NCI-H82 (cell line): Measurements from ENCODE around the gene ABCG1.
A peak's percentile ranks its signal among the peaks of the same experiment; 100 is the strongest.

Source experiments
- DNase-seq: peaks from one replicate; lab custom pipeline; 2025; lab: John Stamatoyannopoulos, UW

Gene ABCG1

GRCh38 chr21:42232176-42232825 lies 13.4 kb downstream of the ABCG1 start:
- DNase-seq, result no peak

DNA sequence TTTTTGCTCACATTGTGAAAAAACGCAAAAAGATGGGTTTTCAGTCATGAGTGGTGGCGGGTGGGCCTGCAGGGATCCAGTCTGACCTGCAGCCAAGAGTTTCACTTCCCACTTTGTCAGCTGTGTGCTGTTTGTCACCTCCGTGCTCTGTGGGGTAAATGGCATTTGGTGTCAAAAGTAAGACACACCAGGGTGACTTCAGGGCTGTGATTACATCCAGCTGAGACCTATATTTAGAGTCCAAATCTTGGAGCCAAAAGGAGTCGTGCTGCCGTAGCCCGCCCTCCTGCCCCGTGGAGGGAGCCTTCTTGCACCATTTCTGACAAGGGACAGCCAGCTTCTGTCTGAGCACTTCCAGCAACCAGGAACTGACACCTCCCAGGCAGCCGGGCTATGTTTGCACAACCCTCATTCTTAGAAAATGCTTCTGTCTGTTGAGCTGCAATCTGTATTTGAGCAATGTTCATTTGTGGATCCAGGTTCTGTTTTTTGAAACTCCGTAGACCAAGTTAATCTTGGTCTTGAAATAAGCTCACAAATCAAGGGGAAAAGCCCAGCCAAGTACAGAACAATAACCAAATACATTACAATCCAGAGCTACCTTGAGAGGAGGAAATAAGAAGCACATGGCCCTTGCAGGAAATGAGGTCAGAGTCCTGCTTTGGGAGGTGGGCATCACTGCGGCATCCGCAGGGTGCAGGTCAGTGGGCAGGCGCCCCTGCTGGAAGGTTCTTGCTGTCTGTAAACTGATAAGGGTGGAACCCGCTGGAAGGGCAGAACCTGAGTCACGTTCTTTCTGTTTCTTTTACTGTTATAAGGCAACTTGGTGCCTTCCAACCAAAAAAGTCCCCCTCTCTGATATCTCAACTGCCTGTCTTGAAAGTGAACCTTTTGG lies 14.4 kb downstream of the ABCG1 start:
- DNase-seq, result no peak

DNA sequence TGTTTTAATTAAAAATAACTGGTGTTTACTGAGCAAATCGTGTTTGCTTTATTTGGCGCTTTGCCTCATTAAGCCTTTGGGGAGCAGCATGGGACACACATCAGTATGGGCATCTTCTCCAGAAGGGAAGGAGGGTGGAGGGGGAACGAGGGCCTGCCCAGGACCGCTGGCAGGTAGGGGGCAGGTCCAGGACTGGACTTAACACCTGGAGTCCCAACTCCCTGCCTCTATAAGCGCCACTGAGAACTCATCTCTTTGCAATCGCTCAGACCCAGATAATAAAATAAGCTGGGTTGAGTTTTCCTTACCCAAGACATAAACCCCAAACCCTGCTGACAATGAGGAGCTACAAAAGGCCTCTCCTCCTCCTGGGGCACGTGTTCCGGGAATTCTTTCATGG lies 15.1 kb downstream of the ABCG1 start:
- no peak for DNase-seq

DNA sequence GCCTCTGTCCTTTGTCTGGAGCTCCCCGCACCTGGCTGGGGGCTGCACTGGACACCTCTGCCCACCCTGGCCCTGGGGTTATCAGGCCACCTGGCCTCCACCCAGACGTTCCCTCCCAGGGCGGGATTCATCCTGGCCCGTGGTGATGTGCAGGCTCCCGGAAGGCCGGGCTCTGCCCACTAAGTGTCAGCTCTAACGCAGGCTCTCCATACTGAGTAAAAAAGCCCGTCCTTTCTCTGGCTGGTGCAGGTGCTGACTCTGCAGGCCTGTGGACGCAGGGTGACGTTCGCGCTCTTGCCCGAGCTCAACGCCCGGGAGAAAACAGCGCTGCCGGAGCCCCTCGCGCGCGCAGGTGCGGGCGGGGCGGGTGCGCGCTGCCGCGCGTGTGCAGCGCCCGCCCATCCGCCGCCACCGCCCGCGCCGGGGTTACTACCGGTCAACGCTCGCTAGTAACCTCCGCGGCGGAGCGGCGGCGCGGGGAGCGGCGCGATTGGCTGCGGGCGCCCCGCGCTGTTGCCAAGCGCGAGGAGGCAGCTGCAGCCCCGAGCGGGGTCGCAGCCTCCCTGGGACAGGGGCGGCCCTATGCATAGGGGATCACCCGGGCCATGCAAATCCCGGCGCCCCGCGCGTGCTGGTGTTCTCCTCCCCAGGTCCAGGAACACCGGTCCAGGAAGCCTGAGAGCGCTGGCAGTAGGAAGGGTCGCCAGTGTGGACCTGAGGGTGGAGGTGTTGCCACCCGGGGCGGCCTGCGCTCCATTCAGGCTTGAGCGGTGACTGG lies 15.7 kb downstream of the ABCG1 start:
- DNase-seq, result peak; percentile 85

- DNase-seq, result no peak
These were observed 16.7 kb downstream of the ABCG1 start for GRCh38 chr21:42235593-42235992.

DNA sequence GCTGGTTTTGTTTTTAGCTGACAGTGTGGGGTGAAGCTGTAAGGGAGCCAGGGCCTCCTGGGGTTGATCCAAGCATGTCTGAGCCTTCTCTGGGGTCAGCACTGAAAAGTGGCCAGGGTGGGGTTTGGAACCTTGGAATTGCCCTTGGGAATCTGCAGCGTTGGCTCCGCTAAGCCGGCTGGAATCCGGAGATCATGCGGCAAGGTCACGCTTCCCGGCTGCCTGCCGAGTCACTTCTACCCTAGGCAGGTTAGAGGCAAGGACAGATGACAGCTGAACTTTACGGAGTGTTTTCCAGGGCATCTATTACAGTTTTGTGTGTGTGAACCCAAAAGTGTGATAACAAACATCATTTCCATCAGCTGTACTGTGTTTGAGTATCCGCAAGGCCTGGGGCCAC lies 17.1 kb downstream of the ABCG1 start:
- peak; percentile 42 for DNase-seq

- no peak for DNase-seq
These were observed 17.8 kb downstream of the ABCG1 start for GRCh38 chr21:42236693-42237092.

DNA sequence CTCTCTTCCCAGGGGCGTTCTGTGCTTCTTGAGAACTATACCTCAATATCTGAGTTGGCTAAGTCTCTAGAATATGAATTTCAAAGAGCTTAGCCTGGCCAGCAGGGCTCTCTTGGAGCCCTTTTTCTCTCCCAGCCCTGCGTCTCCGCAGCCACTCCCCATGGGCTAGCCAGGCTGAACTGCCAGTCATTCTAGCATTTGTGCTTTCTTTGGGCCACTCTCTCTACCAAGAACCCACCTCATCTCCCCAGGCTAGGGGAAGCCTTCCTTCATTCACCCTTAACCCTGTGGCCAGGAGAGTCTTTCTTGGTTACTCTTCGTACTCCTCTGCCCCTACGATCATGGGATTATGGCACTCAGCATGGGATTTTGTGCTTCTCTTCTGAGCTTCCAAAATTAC lies 18.2 kb downstream of the ABCG1 start:
- no peak for DNase-seq

DNA sequence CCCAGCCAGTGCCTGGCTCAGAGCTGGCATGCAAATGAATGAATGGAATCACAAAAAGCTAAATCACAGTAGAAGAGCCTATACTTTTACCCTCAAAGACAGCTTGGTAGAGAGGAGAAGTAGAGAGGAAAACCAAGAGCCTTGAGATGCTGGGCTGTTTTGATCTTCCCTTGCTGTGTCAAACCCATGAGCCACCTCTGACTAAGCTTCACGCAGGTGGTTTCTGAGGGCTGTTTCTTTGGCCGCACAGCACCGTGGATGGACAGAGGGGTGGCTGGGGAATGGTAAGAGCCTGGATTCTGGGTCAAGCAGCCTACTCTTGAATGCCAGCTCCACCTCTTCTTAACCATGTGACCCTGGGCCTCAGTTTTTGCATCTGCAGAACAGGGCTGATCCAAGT lies 18.6 kb downstream of the ABCG1 start:
- no peak for DNase-seq

DNA sequence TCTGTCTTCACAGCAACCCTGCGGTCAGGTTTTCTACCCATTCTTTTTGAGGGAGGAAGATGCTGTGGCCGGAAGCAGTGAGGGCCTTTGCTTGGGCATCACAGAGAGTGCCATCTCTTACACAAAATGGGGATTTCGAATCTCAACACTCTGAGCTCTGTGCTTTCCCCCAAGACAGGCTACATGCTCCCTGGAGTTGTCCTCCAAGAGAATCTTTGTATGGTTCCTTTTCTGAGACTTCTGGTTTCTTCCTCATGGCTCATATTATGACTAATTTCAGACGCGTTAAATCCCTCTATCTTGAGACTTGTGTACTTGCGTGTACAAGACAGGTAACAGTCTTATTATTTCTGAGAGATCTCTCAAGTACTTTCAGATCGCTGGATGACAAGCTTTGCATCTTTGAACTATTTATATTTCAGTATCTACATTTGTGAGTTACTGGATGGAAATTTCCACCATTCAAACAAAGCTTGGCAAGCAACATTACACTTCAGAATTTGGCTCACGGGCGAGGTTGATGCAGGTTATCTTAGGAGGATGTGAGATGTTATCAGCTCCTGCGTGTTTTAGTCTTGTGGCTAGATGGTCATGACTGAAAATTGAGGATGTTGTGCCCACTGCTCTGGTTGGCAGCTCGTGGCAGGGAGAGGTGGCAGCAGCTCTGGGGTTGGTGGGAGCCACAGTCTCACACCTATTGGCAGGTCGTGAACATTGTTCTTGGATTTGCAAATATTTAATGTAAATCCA lies 19.4 kb downstream of the ABCG1 start:
- DNase-seq, result no peak

DNA sequence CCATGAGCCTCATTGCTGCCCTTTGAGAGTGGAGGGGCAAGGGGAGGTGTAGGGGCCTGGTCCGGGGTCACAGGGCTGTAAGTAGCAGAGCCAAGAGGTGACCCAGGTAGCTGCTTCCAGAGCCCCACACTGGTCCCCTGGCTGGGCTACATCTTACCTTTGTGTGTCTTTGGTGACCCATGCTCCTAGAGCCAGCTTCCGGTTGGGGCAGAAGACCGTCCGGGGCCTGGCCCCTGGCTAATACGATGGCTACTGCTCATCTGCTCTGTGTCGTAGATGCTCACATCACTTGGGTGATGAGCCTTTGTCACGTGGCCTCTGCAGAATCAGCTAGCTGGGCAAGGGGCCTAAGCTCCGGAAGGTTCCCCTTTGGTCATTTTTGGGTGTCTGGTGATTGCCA lies 20.6 kb downstream of the ABCG1 start:
- DNase-seq, result no peak

DNA sequence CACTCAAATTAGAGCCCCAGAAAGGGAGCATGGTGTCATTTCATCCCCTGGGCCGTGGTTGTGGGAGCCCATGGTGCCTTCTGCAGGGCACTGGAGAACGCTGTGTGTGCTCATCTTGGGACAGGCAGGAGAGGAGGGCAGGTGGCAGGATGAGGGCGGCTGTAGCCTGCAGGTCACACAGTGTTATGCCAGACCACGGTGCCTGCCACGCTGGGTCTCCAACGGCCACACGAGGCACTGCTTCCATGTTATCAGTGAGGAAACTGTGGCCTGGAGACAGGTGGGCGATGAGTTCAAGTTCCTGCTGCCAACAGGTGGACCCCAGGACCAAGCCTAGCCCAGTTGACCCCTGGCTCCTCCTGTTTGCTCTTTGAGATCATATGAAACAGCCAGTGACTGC lies 21.0 kb downstream of the ABCG1 start:
- DNase-seq, result no peak

DNA sequence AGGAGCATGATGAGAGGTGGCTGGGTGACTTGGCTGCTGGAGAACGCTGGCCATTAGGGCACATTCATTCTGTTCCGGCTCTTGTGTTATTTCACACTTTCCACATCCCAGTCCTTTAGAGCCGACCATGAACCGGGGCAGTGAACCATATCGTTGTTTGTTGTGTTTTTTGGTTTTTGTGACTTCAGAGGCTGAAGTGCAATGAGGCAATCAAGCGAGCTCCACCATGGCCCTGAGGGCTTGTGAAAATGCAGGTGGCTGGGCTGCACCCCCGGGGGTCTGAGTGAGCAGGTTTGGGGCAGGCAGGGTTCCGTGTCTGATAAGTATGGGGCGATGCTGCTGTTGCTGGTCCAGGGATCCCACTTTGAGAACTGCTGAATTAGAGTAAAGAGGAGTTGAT lies 23.7 kb downstream of the ABCG1 start:
- DNase-seq, result no peak

DNA sequence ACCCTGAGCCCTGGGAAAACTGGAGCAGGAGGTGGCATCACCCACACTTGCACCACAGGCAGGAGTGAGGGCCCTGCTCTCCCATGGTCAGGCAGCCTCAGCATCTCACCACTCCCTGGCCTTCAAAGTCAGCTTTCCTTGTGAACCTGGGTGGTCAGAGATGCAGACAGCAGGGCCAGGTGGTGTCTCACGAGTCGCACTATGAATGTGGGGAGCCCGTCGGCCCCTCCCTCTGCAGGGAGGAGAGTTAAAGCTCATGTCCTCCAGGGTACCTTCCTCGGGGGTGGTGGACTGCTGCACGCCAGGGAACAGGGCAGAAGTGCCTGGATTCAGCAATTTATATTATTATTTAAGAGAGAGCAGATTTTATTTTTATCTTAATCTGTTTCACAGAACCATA lies 24.1 kb downstream of the ABCG1 start:
- peak; percentile 27 for DNase-seq

DNA sequence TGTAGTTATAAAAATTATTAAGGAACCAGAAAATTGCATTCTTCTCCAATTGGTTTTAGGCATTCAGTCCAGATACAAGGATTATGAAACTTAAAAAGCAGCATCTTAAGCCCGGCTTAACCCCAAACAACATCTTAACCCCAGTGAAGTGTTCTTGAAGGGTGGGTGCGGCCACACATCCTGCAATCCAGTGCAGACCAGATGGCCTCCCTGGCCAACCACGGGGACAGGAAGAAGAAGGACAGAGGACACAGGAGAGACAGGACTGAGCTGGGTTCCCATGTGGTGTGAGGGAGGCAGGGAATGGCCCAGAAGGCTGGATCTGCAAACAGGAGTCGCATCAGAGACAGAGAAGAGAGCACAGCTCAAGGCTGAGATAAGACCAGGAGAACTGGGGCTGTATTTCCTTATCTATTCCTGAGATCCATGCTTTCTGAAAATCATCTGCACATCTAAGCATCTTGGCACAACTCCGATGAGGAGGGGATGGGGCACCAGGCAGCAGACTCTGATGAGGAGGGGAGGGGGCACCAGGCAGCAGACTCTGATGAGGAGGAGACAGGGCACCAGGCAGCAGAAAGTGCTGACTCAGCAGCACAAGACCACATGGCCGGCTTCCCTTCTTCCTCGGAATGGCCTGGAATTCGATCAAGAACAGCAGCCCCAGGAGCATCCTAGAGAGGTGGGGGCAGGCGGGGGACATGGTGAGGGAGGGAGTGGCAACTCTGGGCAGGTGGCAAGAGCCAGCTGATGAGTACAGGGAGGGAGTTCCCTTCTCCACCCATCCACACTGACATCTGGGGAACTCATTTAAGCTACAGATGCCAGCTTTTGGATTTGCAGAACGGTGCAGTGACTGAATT lies 26.6 kb downstream of the ABCG1 start:
- peak; percentile 80 for DNase-seq

DNA sequence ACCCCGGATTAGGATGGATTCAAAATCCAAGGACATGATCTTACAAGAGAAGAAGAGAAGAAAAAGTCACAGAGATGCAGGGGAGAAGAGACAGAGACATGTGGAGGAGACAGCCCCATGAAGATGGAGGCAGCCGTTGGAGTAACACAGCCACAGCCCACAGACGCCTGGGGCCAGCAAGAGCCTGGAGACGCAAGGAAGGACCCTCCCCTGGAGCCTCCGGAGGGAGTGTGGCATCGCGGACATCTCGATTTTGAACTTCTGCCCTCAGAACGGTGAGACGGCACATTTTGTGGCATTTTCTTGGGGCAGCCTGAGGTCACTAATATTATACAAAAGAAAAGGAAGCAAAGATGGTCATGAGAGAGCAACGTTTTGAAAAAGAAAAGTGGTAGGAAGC lies 28.8 kb downstream of the ABCG1 start:
- DNase-seq, result peak; percentile 20

GRCh38 chr21:42248241-42248640 lies 29.3 kb downstream of the ABCG1 start:
- DNase-seq, result no peak

- no peak for DNase-seq
These were observed 30.1 kb downstream of the ABCG1 start for GRCh38 chr21:42248783-42249597.

- no peak for DNase-seq
These were observed 31.8 kb downstream of the ABCG1 start for GRCh38 chr21:42250422-42251403.
